GM15510 (cell line): ENCODE measurements around the gene DSPP.

Experiments used
- POLR2A ChIP-seq: IDR thresholded peaks from 3 replicates; pipeline ENCODE4 v1.6.1; 2011; ENCODE audit warnings: borderline replicate concordance; ENCODE audit not compliant: insufficient read length; ENCODE audit errors: extremely low read depth

DSPP gene

DNA sequence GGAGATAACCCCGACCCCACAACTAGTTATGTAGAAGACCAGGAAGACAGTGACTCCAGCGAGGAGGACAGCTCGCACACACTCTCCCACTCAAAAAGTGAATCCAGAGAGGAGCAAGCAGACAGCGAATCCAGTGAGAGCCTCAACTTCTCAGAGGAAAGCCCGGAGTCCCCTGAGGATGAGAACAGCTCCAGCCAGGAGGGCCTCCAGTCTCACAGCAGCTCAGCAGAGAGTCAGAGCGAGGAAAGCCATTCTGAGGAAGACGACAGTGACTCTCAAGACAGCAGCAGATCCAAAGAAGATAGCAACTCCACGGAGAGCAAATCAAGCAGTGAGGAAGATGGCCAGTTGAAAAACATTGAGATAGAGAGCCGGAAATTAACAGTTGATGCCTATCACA is 54.5 kb downstream of the DSPP start:
- no peak for TF ChIP-seq POLR2A
